ENCODE data around the gene ANGPTL3.

GRCh38 chr1:62589321-62589720 lies 8.0 kb upstream of the ANGPTL3 start:
- TF ChIP-seq, protein P1, sequence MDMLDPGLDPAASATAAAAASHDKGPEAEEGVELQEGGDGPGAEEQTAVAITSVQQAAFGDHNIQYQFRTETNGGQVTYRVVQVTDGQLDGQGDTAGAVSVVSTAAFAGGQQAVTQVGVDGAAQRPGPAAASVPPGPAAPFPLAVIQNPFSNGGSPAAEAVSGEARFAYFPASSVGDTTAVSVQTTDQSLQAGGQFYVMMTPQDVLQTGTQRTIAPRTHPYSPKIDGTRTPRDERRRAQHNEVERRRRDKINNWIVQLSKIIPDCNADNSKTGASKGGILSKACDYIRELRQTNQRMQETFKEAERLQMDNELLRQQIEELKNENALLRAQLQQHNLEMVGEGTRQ (IDR thresholded peaks at IDR 0.05; ENCODE audit: borderline replicate concordance, low read depth, low read length), result no peak
- TF ChIP-seq RB1 (IDR thresholded peaks at IDR 0.05; ENCODE audit: borderline replicate concordance) (no peak), FOS (IDR thresholded peaks at IDR 0.05; ENCODE audit: borderline replicate concordance, extremely low read depth, insufficient read length) (no peak)
- TF ChIP-seq, protein P2, sequence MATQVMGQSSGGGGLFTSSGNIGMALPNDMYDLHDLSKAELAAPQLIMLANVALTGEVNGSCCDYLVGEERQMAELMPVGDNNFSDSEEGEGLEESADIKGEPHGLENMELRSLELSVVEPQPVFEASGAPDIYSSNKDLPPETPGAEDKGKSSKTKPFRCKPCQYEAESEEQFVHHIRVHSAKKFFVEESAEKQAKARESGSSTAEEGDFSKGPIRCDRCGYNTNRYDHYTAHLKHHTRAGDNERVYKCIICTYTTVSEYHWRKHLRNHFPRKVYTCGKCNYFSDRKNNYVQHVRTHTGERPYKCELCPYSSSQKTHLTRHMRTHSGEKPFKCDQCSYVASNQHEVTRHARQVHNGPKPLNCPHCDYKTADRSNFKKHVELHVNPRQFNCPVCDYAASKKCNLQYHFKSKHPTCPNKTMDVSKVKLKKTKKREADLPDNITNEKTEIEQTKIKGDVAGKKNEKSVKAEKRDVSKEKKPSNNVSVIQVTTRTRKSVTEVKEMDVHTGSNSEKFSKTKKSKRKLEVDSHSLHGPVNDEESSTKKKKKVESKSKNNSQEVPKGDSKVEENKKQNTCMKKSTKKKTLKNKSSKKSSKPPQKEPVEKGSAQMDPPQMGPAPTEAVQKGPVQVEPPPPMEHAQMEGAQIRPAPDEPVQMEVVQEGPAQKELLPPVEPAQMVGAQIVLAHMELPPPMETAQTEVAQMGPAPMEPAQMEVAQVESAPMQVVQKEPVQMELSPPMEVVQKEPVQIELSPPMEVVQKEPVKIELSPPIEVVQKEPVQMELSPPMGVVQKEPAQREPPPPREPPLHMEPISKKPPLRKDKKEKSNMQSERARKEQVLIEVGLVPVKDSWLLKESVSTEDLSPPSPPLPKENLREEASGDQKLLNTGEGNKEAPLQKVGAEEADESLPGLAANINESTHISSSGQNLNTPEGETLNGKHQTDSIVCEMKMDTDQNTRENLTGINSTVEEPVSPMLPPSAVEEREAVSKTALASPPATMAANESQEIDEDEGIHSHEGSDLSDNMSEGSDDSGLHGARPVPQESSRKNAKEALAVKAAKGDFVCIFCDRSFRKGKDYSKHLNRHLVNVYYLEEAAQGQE (IDR thresholded peaks at IDR 0.05; ENCODE audit: low read depth, low read length), result no peak

All from GM12878 (cell line).